HL-60 (cell line): ENCODE data around the gene DMAC1.

Experiments
- GABPA ChIP-seq: IDR thresholded peaks from 2 replicates; pipeline ENCODE4 v1.6.1; 2012; ENCODE audit warnings: low read depth
- POLR2AphosphoS5 ChIP-seq: IDR thresholded peaks from 2 replicates; pipeline ENCODE4 v1.6.1; 2012; ENCODE audit warnings: low read depth
- SPI1 ChIP-seq: IDR thresholded peaks from 2 replicates; pipeline ENCODE4 v1.6.1; 2012; ENCODE audit warnings: low read depth, mild to moderate bottlenecking, borderline replicate concordance
- TF ChIP-seq, protein P1 (sequence below): IDR thresholded peaks from one replicate; pipeline ENCODE4 v1.5.1; 2011; ENCODE audit warnings: low read length, control low read depth, inconsistent platforms; ENCODE audit not compliant: insufficient read depth
- TF ChIP-seq, protein P2 (sequence below): IDR thresholded peaks from 2 replicates; pipeline ENCODE4 v1.6.1; 2012; ENCODE audit warnings: low read depth; ENCODE audit not compliant: insufficient replicate concordance

GRCh38 chr9:7827056-7827455 is 27.5 kb upstream of the DMAC1 start:
- TF ChIP-seq, protein P1, sequence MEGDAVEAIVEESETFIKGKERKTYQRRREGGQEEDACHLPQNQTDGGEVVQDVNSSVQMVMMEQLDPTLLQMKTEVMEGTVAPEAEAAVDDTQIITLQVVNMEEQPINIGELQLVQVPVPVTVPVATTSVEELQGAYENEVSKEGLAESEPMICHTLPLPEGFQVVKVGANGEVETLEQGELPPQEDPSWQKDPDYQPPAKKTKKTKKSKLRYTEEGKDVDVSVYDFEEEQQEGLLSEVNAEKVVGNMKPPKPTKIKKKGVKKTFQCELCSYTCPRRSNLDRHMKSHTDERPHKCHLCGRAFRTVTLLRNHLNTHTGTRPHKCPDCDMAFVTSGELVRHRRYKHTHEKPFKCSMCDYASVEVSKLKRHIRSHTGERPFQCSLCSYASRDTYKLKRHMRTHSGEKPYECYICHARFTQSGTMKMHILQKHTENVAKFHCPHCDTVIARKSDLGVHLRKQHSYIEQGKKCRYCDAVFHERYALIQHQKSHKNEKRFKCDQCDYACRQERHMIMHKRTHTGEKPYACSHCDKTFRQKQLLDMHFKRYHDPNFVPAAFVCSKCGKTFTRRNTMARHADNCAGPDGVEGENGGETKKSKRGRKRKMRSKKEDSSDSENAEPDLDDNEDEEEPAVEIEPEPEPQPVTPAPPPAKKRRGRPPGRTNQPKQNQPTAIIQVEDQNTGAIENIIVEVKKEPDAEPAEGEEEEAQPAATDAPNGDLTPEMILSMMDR = no peak
- TF ChIP-seq POLR2AphosphoS5 (no peak), GABPA (no peak), SPI1 (no peak)
- TF ChIP-seq, protein P2, sequence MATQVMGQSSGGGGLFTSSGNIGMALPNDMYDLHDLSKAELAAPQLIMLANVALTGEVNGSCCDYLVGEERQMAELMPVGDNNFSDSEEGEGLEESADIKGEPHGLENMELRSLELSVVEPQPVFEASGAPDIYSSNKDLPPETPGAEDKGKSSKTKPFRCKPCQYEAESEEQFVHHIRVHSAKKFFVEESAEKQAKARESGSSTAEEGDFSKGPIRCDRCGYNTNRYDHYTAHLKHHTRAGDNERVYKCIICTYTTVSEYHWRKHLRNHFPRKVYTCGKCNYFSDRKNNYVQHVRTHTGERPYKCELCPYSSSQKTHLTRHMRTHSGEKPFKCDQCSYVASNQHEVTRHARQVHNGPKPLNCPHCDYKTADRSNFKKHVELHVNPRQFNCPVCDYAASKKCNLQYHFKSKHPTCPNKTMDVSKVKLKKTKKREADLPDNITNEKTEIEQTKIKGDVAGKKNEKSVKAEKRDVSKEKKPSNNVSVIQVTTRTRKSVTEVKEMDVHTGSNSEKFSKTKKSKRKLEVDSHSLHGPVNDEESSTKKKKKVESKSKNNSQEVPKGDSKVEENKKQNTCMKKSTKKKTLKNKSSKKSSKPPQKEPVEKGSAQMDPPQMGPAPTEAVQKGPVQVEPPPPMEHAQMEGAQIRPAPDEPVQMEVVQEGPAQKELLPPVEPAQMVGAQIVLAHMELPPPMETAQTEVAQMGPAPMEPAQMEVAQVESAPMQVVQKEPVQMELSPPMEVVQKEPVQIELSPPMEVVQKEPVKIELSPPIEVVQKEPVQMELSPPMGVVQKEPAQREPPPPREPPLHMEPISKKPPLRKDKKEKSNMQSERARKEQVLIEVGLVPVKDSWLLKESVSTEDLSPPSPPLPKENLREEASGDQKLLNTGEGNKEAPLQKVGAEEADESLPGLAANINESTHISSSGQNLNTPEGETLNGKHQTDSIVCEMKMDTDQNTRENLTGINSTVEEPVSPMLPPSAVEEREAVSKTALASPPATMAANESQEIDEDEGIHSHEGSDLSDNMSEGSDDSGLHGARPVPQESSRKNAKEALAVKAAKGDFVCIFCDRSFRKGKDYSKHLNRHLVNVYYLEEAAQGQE = no peak
